ENCODE results near the gene LYL1. TPM values are rescaled to one million over a fixed set of nuclear protein-coding genes. Genes with fewer than 3 reads are reported as not detected.

LYL1 gene
- total RNA-seq, 1 donor: 2.6 TPM

- no peak for TF ChIP-seq CTCF (IDR thresholded peaks at IDR 0.05; ENCODE audit: insufficient read depth, low read depth, low read length)
- no peak for DNase-seq (ENCODE audit: low read depth)
Measured at GRCh38 chr19:13077240-13077639, 25.4 kb downstream of the LYL1 start.

GRCh38 chr19:13076787-13077186 lies 25.9 kb downstream of the LYL1 start:
- no peak for DNase-seq (ENCODE audit: low read depth)
- H3K4me3 ChIP-seq (ENCODE audit: low read depth, low read length): no peak overlapping the region
- no peak for TF ChIP-seq CTCF (IDR thresholded peaks at IDR 0.05; ENCODE audit: insufficient read depth, low read depth, low read length)

More at GRCh38 chr19:13077240-13077639, 25.4 kb downstream of the LYL1 start:
- H3K4me3 ChIP-seq (ENCODE audit: low read depth, low read length): no peak overlapping the region

- TF ChIP-seq CTCF (IDR thresholded peaks at IDR 0.05; ENCODE audit: insufficient read depth, low read depth, low read length): no peak
- no peak overlapping the region for H3K4me3 ChIP-seq (ENCODE audit: low read depth, low read length)
- no peak for DNase-seq (ENCODE audit: low read depth)
Measured at GRCh38 chr19:13076320-13076719, 26.3 kb downstream of the LYL1 start.

- TF ChIP-seq CTCF (IDR thresholded peaks at IDR 0.05; ENCODE audit: insufficient read depth, low read depth, low read length): no peak
- H3K4me3 ChIP-seq (ENCODE audit: low read depth, low read length): no peak overlapping the region
- DNase-seq (ENCODE audit: low read depth): no peak
Measured at GRCh38 chr19:13074378-13074777, 28.3 kb downstream of the LYL1 start.

GRCh38 chr19:13073263-13073662 lies 29.4 kb downstream of the LYL1 start:
- no peak overlapping the region for H3K4me3 ChIP-seq (ENCODE audit: low read depth, low read length)
- no peak for TF ChIP-seq CTCF (IDR thresholded peaks at IDR 0.05; ENCODE audit: insufficient read depth, low read depth, low read length)
- DNase-seq (ENCODE audit: low read depth): no peak

- DNase-seq (ENCODE audit: low read depth): no peak
- no peak overlapping the region for H3K4me3 ChIP-seq (ENCODE audit: low read depth, low read length)
- TF ChIP-seq CTCF (IDR thresholded peaks at IDR 0.05; ENCODE audit: insufficient read depth, low read depth, low read length): no peak
Measured at GRCh38 chr19:13072188-13072908, 30.3 kb downstream of the LYL1 start.
